Keratinocyte (primary cell): ENCODE data around the gene ANKRD30A. TPM values are rescaled to one million over a fixed set of nuclear protein-coding genes. Genes with fewer than 3 reads are reported as not detected.

Experiments used
- DNase-seq: peaks from one replicate; pipeline ENCODE4 v3.0.0-alpha.2; 2011; ENCODE audit warnings: low read depth, missing footprints, low spot score
- FAIRE-seq: peaks from 2 replicates; lab custom pipeline; 2011; peaks lifted over from hg19 to GRCh38; lab: Jason Lieb, UNC
- H2AFZ ChIP-seq: 2 replicates; pipeline ENCODE4 v1.6.0; 2012; ENCODE audit warnings: low read length, control low read depth, inconsistent platforms; ENCODE audit not compliant: control insufficient read depth
- H3K27ac ChIP-seq: 2 replicates; pipeline ENCODE4 v1.5.1; 2011; ENCODE audit warnings: low read length; ENCODE audit not compliant: control insufficient read depth, insufficient read depth
- H3K27me3 ChIP-seq: 3 replicates; pipeline ENCODE4 v1.6.0; 2011; ENCODE audit warnings: low read length; ENCODE audit not compliant: control insufficient read depth, insufficient read depth; ENCODE audit errors: extremely low read depth
- H3K36me3 ChIP-seq, 2 experiments: 2 replicates in 1 of 2; 3 replicates in 1 of 2; pipeline ENCODE4 v1.5.1; 2011; ENCODE audit warnings: low read length in 2 of 2, mild to moderate bottlenecking in 1 of 2; ENCODE audit not compliant: control insufficient read depth in 2 of 2, insufficient read depth in 2 of 2; ENCODE audit errors: extremely low read depth in 1 of 2
- H3K4me1 ChIP-seq: 3 replicates; pipeline ENCODE4 v1.5.1; 2011; ENCODE audit warnings: low read length; ENCODE audit not compliant: control insufficient read depth, insufficient read depth; ENCODE audit errors: extremely low read depth
- H3K4me2 ChIP-seq: 3 replicates; pipeline ENCODE4 v1.6.0; 2011; ENCODE audit warnings: low read depth, low read length; ENCODE audit not compliant: control insufficient read depth, insufficient read depth; ENCODE audit errors: extremely low read depth
- H3K4me3 ChIP-seq, 3 experiments: fragments of 200-600 bp in 1 of 3; sonication (generic) in 1 of 3; 2 replicates in 2 of 3; 3 replicates in 1 of 3; pipeline ENCODE4 v1.5.1; 2011 to 2016; ENCODE audit warnings: low read length in 3 of 3, mild to moderate bottlenecking in 3 of 3, control low read depth in 2 of 3, inconsistent platforms in 1 of 3, low read depth in 1 of 3, mixed read lengths in 1 of 3, mixed run types in 1 of 3, moderate library complexity in 1 of 3; ENCODE audit not compliant: control insufficient read depth in 2 of 3, insufficient read depth in 2 of 3; ENCODE audit errors: extremely low read depth in 1 of 3
- H3K79me2 ChIP-seq: 2 replicates; pipeline ENCODE4 v1.6.0; 2012; ENCODE audit warnings: low read length; ENCODE audit not compliant: control insufficient read depth, insufficient read depth
- H3K9ac ChIP-seq: 3 replicates; pipeline ENCODE4 v1.6.0; 2011; ENCODE audit warnings: low read length; ENCODE audit not compliant: control insufficient read depth, insufficient read depth; ENCODE audit errors: extremely low read depth
- H3K9me1 ChIP-seq: 3 replicates; pipeline ENCODE4 v1.6.0; 2011; ENCODE audit warnings: low read length; ENCODE audit not compliant: control insufficient read depth, insufficient read depth; ENCODE audit errors: extremely low read depth
- H3K9me3 ChIP-seq: 2 replicates; pipeline ENCODE4 v1.5.1; 2012; ENCODE audit warnings: low read depth, low read length; ENCODE audit not compliant: control insufficient read depth
- H4K20me1 ChIP-seq: 3 replicates; pipeline ENCODE4 v1.6.0; 2011; ENCODE audit warnings: low read length; ENCODE audit not compliant: control insufficient read depth, insufficient read depth; ENCODE audit errors: extremely low read depth
- CTCF ChIP-seq, 3 experiments: IDR thresholded peaks in 1 of 3; conservative IDR thresholded peaks in 1 of 3; optimal IDR thresholded peaks in 1 of 3; 2 replicates in 2 of 3; 3 replicates in 1 of 3; pipeline versions ENCODE3 to v1.5.1; 2011; ENCODE audit warnings: low read length in 3 of 3, mild to moderate bottlenecking in 3 of 3, moderate library complexity in 2 of 3, control low read depth in 1 of 3, inconsistent platforms in 1 of 3; ENCODE audit not compliant: insufficient read depth in 2 of 3; ENCODE audit errors: extremely low read depth in 1 of 3
- EZH2 ChIP-seq: IDR thresholded peaks from one replicate; pipeline ENCODE4 v1.6.1; 2012; ENCODE audit warnings: inconsistent platforms, mild to moderate bottlenecking, low read length, moderate library complexity
- dilution Hi-C: fragments of 300-500 bp; cut with MboI; formaldehyde crosslinking; loops from one replicate; pipeline ENCODE4 v1.7.0; 2020; ENCODE audit warnings: low sequenced_read_pairs; ENCODE audit not compliant: extremely low pct_ligation_motif_present
- polyA plus RNA-seq, 5 experiments: library from polyadenylated mRNA; depleted of rRNA in 3 of 5; stranded (reverse) in 3 of 5; stranded (forward) in 1 of 5; unstranded in 1 of 5; fragments of >200 nt; gene quantifications; 1 replicate in 1 of 5; 2 replicates in 3 of 5; 3 replicates in 1 of 5; pipeline versions ENCODE4 v1.2.1 to v1.2.3, GENCODE V29; 2011 to 2012; ENCODE audit warnings: missing spikeins in 2 of 5, low read depth in 1 of 5, low replicate concordance in 1 of 5

Gene ANKRD30A
- polyA plus RNA-seq, 1 donor (not counting 4 experiments of a cell fraction or from before 2014, with no cell fraction given): not detected

- Histone ChIP-seq H3K9me1 (no peaks in the 10 kb centered on the region), H3K4me1 (no peaks in the 10 kb centered on the region), H3K9me3 (no peaks in the 10 kb centered on the region), H3K79me2 (no peaks in the 10 kb centered on the region), H3K36me3 (no peaks in the 10 kb centered on the region), H3K9ac (no peak overlapping the region), H4K20me1 (no peaks in the 10 kb centered on the region), H2AFZ (no peak overlapping the region), H3K4me2 (no peak overlapping the region), H3K27me3 (no peaks in the 10 kb centered on the region), H3K27ac (no peak overlapping the region), H3K4me3 (no peak overlapping the region)
- FAIRE-seq: no peak
- no peak for DNase-seq
- dilution Hi-C loops: no loop called here
- TF ChIP-seq CTCF (optimal IDR thresholded peaks at IDR 0.05 in 1 of 3, IDR thresholded peaks at IDR 0.05 in 1 of 3, conservative IDR thresholded peaks at IDR 0.05 in 1 of 3; ENCODE audit: extremely low read depth in 1 of 3, insufficient read depth in 2 of 3, low read length in 3 of 3): no peak
- no peak for TF ChIP-seq EZH2
Measured at GRCh38 chr10:37220866-37221265, 95.5 kb downstream of the ANKRD30A start.

- FAIRE-seq (no peak), DNase-seq (no peak)
- no peak for TF ChIP-seq EZH2
- TF ChIP-seq CTCF (optimal IDR thresholded peaks at IDR 0.05 in 1 of 3, IDR thresholded peaks at IDR 0.05 in 1 of 3, conservative IDR thresholded peaks at IDR 0.05 in 1 of 3; ENCODE audit: extremely low read depth in 1 of 3, insufficient read depth in 2 of 3, low read length in 3 of 3): no peak
- H3K9ac ChIP-seq: no peak overlapping the region
- no peak overlapping the region for H3K4me3 ChIP-seq
- no peaks in the 10 kb centered on the region for H3K4me1 ChIP-seq
- no peaks in the 10 kb centered on the region for H3K79me2 ChIP-seq
- H4K20me1 ChIP-seq: no peaks in the 10 kb centered on the region
- dilution Hi-C loops: no loop called here
- H3K9me1 ChIP-seq: no peaks in the 10 kb centered on the region
- H3K27ac ChIP-seq: no peak overlapping the region
- no peak overlapping the region for H2AFZ ChIP-seq
- H3K4me2 ChIP-seq: no peak overlapping the region
- no peaks in the 10 kb centered on the region for H3K36me3 ChIP-seq
- no peaks in the 10 kb centered on the region for H3K27me3 ChIP-seq
- H3K9me3 ChIP-seq: no peaks in the 10 kb centered on the region
Measured at GRCh38 chr10:37222046-37222445, 96.6 kb downstream of the ANKRD30A start.
